Mesenchymal stem cell (in vitro differentiated cells and primary cell): ENCODE measurements around the gene PSORS1C2.

Experiments
- DNase-seq: peaks from one replicate; pipeline ENCODE4 v3.0.0-alpha.2; 2013
- H2AFZ ChIP-seq: one replicate; pipeline ENCODE4 v1.6.1; 2013; ENCODE audit warnings: low read depth, mild to moderate bottlenecking, control low read depth, inconsistent platforms, low read length, moderate library complexity
- H2AK5ac ChIP-seq: 2 replicates; pipeline ENCODE4 v1.6.1; 2013; ENCODE audit warnings: low read length, moderate library complexity, mild to moderate bottlenecking, inconsistent platforms; ENCODE audit not compliant: severe bottlenecking
- H2BK120ac ChIP-seq: one replicate; pipeline ENCODE4 v1.6.1; 2013; ENCODE audit warnings: low read depth, mild to moderate bottlenecking, inconsistent platforms, low read length, moderate library complexity
- H2BK12ac ChIP-seq, 2 experiments: one replicate each; pipeline ENCODE4 v1.6.1; 2013; ENCODE audit warnings: inconsistent platforms in 2 of 2, low read length in 2 of 2, mild to moderate bottlenecking in 2 of 2, moderate library complexity in 2 of 2, control low read depth in 1 of 2
- H2BK15ac ChIP-seq: one replicate; pipeline ENCODE4 v1.6.1; 2013; ENCODE audit warnings: mild to moderate bottlenecking, low read depth, inconsistent platforms; ENCODE audit not compliant: poor library complexity, severe bottlenecking
- H2BK5ac ChIP-seq: 2 replicates; pipeline ENCODE4 v1.6.1; 2013; ENCODE audit warnings: low read depth, mild to moderate bottlenecking, low read length, control low read depth, inconsistent platforms; ENCODE audit not compliant: poor library complexity, severe bottlenecking
- H3K14ac ChIP-seq, 2 experiments: one replicate each; pipeline ENCODE4 v1.6.1; 2013; ENCODE audit warnings: inconsistent platforms in 2 of 2, low read length in 2 of 2, control low read depth in 1 of 2, mild to moderate bottlenecking in 1 of 2, moderate library complexity in 1 of 2
- H3K18ac ChIP-seq, 2 experiments: one replicate each; pipeline ENCODE4 v1.6.1; 2013; ENCODE audit warnings: inconsistent platforms in 2 of 2, low read length in 2 of 2, control low read depth in 1 of 2, low read depth in 1 of 2, mild to moderate bottlenecking in 1 of 2
- H3K23ac ChIP-seq, 2 experiments: one replicate each; pipeline ENCODE4 v1.6.1; 2013; ENCODE audit warnings: inconsistent platforms in 2 of 2, low read length in 2 of 2, mild to moderate bottlenecking in 2 of 2, moderate library complexity in 2 of 2, control low read depth in 1 of 2
- H3K27ac ChIP-seq: 2 replicates; pipeline ENCODE4 v1.5.1; 2013; ENCODE audit warnings: mild to moderate bottlenecking, moderate library complexity, low read length, control low read depth, inconsistent platforms; ENCODE audit not compliant: poor library complexity, severe bottlenecking
- H3K27me3 ChIP-seq, 2 experiments: 2 replicates each; pipeline versions ENCODE4 v1.6.1 to v1.7.0; 2013; ENCODE audit warnings: low read length in 2 of 2, mild to moderate bottlenecking in 2 of 2, moderate library complexity in 2 of 2, control low read depth in 1 of 2, inconsistent platforms in 1 of 2; ENCODE audit not compliant: control insufficient read depth in 1 of 2, insufficient read depth in 1 of 2
- H3K36me3 ChIP-seq, 2 experiments: 2 replicates each; pipeline versions ENCODE4 v1.6.1 to v1.7.0; 2013; ENCODE audit warnings: low read length in 2 of 2, control low read depth in 1 of 2, inconsistent platforms in 1 of 2, low read depth in 1 of 2, mild to moderate bottlenecking in 1 of 2; ENCODE audit not compliant: insufficient read depth in 2 of 2, control insufficient read depth in 1 of 2
- H3K4ac ChIP-seq, 2 experiments: one replicate each; pipeline ENCODE4 v1.6.1; 2013; ENCODE audit warnings: inconsistent platforms in 2 of 2, low read length in 2 of 2, mild to moderate bottlenecking in 2 of 2, moderate library complexity in 2 of 2, control low read depth in 1 of 2, low read depth in 1 of 2
- H3K4me1 ChIP-seq: 2 replicates; pipeline ENCODE4 v1.6.1; 2013; ENCODE audit warnings: low read depth, low read length, control low read depth; ENCODE audit not compliant: control insufficient read depth, insufficient read depth
- H3K4me2 ChIP-seq: 2 replicates; pipeline ENCODE4 v1.6.1; 2013; ENCODE audit warnings: low read length, mild to moderate bottlenecking, inconsistent platforms; ENCODE audit not compliant: poor library complexity, severe bottlenecking
- H3K4me3 ChIP-seq, 2 experiments: 2 replicates each; pipeline versions ENCODE4 v1.5.1 to v1.7.0; 2013; ENCODE audit warnings: low read length in 2 of 2, mild to moderate bottlenecking in 2 of 2, control low read depth in 1 of 2, low read depth in 1 of 2; ENCODE audit not compliant: insufficient read depth in 1 of 2
- H3K79me1 ChIP-seq: replicated peaks from 2 replicates; pipeline ENCODE4 v1.6.1; 2013; ENCODE audit warnings: mild to moderate bottlenecking, control low read depth, low read length, inconsistent platforms; ENCODE audit not compliant: poor library complexity, severe bottlenecking
- H3K9ac ChIP-seq: 2 replicates; pipeline ENCODE4 v1.7.0; 2013; ENCODE audit warnings: mild to moderate bottlenecking, low read length, moderate library complexity
- H3K9me3 ChIP-seq: 2 replicates; pipeline ENCODE4 v1.7.0; 2013; ENCODE audit warnings: mild to moderate bottlenecking, low read length; ENCODE audit not compliant: control insufficient read depth
- H4K8ac ChIP-seq: one replicate; pipeline ENCODE4 v1.6.1; 2013; ENCODE audit warnings: inconsistent platforms, mild to moderate bottlenecking, low read length, moderate library complexity
- H4K91ac ChIP-seq: one replicate; pipeline ENCODE4 v1.6.1; 2013; ENCODE audit warnings: mild to moderate bottlenecking, low read length, inconsistent platforms
- WGBS: methylation state at CpG from one replicate; pipeline ENCODE4 v1.1.7; 2013; ENCODE audit warnings: mixed read lengths; 5-methylcytosine and 5-hydroxymethylcytosine counted together

The PSORS1C2 gene

GRCh38 chr6:31114541-31114878, 24.4 kb downstream of the PSORS1C2 start, which contains the start of gene PSORS1C1:
TSS of gene PSORS1C1 (plus strand) at chr6:31114800. CDS start at chr6:31129633, 14,833 bp downstream.
- peak within 1 kb of the TSS; percentile 6 to 22 for H3K18ac ChIP-seq
- peak within 1 kb of the TSS; percentile 85 for H3K9ac ChIP-seq
- peak within 1 kb of the TSS; percentile 70 for H3K27ac ChIP-seq
- H3K14ac ChIP-seq, result peak within 1 kb of the TSS in 1 of 2 experiments; percentile 94
- peak within 1 kb of the TSS; percentile 73 for H4K91ac ChIP-seq
- 1% methylated on average over 3 of the region's 3 CpGs for WGBS
- peak within 1 kb of the TSS; percentile 33 for H4K8ac ChIP-seq
- H2BK5ac ChIP-seq, result peak within 1 kb of the TSS; percentile 66
- H2AFZ ChIP-seq, result no peak within 1 kb of the TSS
- H3K4ac ChIP-seq, result peak within 1 kb of the TSS; percentile 3 to 7
- peak within 1 kb of the TSS; percentile 11 to 57 for H2BK12ac ChIP-seq
- peaks cover 22% of the 10 kb centered on the region for H3K4me1 ChIP-seq
- peak within 1 kb of the TSS; percentile 34 for H2BK120ac ChIP-seq
- peaks cover 22% of the 10 kb centered on the region for H3K79me1 ChIP-seq
- peak; percentile 88 for DNase-seq
- H3K4me3 ChIP-seq, result peak within 1 kb of the TSS in 1 of 2 experiments; percentile 63
- H3K27me3 ChIP-seq, result peaks cover 13 to 19% of the 10 kb centered on the region in 2 experiments
- H3K36me3 ChIP-seq, result peaks cover 0 to 12% of the 10 kb centered on the region in 2 experiments
- no peak within 1 kb of the TSS for H2BK15ac ChIP-seq
- peak within 1 kb of the TSS; percentile 87 for H2AK5ac ChIP-seq
- H3K9me3 ChIP-seq, result no peaks in the 10 kb centered on the region
- H3K4me2 ChIP-seq, result peak within 1 kb of the TSS; percentile 38
- H3K23ac ChIP-seq, result no peak within 1 kb of the TSS

- Histone ChIP-seq H3K4me3 (peak overlapping the region in 1 of 2 experiments; percentile 63), H3K9ac (peak overlapping the region; percentile 85), H4K91ac (no peak overlapping the region), H3K4me1 (peaks cover 22% of the 10 kb centered on the region), H2BK120ac (no peak overlapping the region), H3K14ac (no peak overlapping the region), H2BK12ac (peak overlapping the region in 1 of 2 experiments; percentile 11), H3K27ac (peak overlapping the region; percentile 70), H3K27me3 (peaks cover 13 to 24% of the 10 kb centered on the region in 2 experiments), H3K23ac (no peak overlapping the region), H3K4ac (no peak overlapping the region), H3K36me3 (peaks cover 0 to 12% of the 10 kb centered on the region in 2 experiments), H2AK5ac (no peak overlapping the region), H3K79me1 (peaks cover 22% of the 10 kb centered on the region), H3K4me2 (no peak overlapping the region), H3K18ac (no peak overlapping the region), H2AFZ (no peak overlapping the region), H4K8ac (no peak overlapping the region), H2BK5ac (no peak overlapping the region), H3K9me3 (no peaks in the 10 kb centered on the region), H2BK15ac (no peak overlapping the region)
- DNase-seq, result no peak
- WGBS, result 28% methylated on average over 6 of the region's 7 CpGs
These were observed 24.9 kb downstream of the PSORS1C2 start for GRCh38 chr6:31113861-31114540.

GRCh38 chr6:31112478-31112877, 26.4 kb downstream of the PSORS1C2 start, which contains the start of gene C6orf15:
TSS of gene C6orf15 (minus strand) at chr6:31112575. CDS start at chr6:31112555, 20 bp downstream.
- H2BK120ac ChIP-seq, result no peak within 1 kb of the TSS
- H2AFZ ChIP-seq, result no peak within 1 kb of the TSS
- no peak within 1 kb of the TSS for H3K4me2 ChIP-seq
- H3K27ac ChIP-seq, result no peak within 1 kb of the TSS
- no peak within 1 kb of the TSS for H2BK5ac ChIP-seq
- 94% methylated on average over 5 of the region's 5 CpGs for WGBS
- H3K4me1 ChIP-seq, result peaks cover 18% of the 10 kb centered on the region
- no peak within 1 kb of the TSS for H3K4me3 ChIP-seq
- H3K9ac ChIP-seq, result no peak within 1 kb of the TSS
- DNase-seq, result no peak
- H2AK5ac ChIP-seq, result peak within 1 kb of the TSS; percentile 77
- H4K91ac ChIP-seq, result no peak within 1 kb of the TSS
- H3K79me1 ChIP-seq, result peaks cover 19% of the 10 kb centered on the region
- H2BK15ac ChIP-seq, result no peak within 1 kb of the TSS
- H4K8ac ChIP-seq, result no peak within 1 kb of the TSS
- H2BK12ac ChIP-seq, result no peak within 1 kb of the TSS
- no peak within 1 kb of the TSS for H3K4ac ChIP-seq
- H3K14ac ChIP-seq, result peak within 1 kb of the TSS in 1 of 2 experiments; percentile 35
- H3K9me3 ChIP-seq, result no peaks in the 10 kb centered on the region
- H3K36me3 ChIP-seq, result peaks cover 0 to 8% of the 10 kb centered on the region in 2 experiments
- no peak within 1 kb of the TSS for H3K23ac ChIP-seq
- H3K27me3 ChIP-seq, result peaks cover 13 to 29% of the 10 kb centered on the region in 2 experiments
- no peak within 1 kb of the TSS for H3K18ac ChIP-seq

- no peak overlapping the region for H2AFZ ChIP-seq
- 93% methylated on average over 13 of the region's 13 CpGs for WGBS
These were observed 27.2 kb downstream of the PSORS1C2 start for GRCh38 chr6:31111712-31112111.

More at GRCh38 chr6:31111712-31112111, 27.2 kb downstream of the PSORS1C2 start:
- Histone ChIP-seq H3K36me3 (peaks cover 0 to 1% of the 10 kb centered on the region in 2 experiments), H3K4me3 (no peak overlapping the region), H2BK15ac (no peak overlapping the region), H3K4me1 (peaks cover 18% of the 10 kb centered on the region), H3K18ac (no peak overlapping the region), H3K79me1 (peaks cover 12% of the 10 kb centered on the region), H2BK12ac (no peak overlapping the region), H2BK120ac (no peak overlapping the region), H2BK5ac (no peak overlapping the region), H2AK5ac (peak overlapping the region; percentile 22), H4K8ac (no peak overlapping the region), H4K91ac (no peak overlapping the region), H3K4ac (no peak overlapping the region), H3K9ac (no peak overlapping the region), H3K27ac (no peak overlapping the region), H3K14ac (no peak overlapping the region), H3K9me3 (no peaks in the 10 kb centered on the region), H3K4me2 (no peak overlapping the region), H3K23ac (no peak overlapping the region), H3K27me3 (peaks cover 13 to 34% of the 10 kb centered on the region in 2 experiments)
- DNase-seq, result no peak
